Endothelial cell of umbilical vein (primary cell): ENCODE measurements around the gene CD84.
"Not testable (repeated sequence)": the region's sequence is repeated elsewhere in the genome, so short reads cannot be mapped to it uniquely, and the experiment has no call there.

ENCODE experiments used
- CTCF ChIP-seq, 2 donors: IDR thresholded peaks; 1 replicate in 1 of 2; 2 replicates in 1 of 2; pipeline ENCODE4 v1.5.1; 2011; ENCODE audit warnings: low read length in 2 of 2, mild to moderate bottlenecking in 2 of 2, moderate library complexity in 2 of 2, control low read depth in 1 of 2, inconsistent platforms in 1 of 2, low read depth in 1 of 2; ENCODE audit not compliant: insufficient read depth in 1 of 2; ENCODE audit errors: extremely low read depth in 1 of 2
- EZH2 ChIP-seq: IDR thresholded peaks from 2 replicates; pipeline ENCODE4 v1.6.1; 2012; ENCODE audit warnings: borderline replicate concordance, low read depth, mild to moderate bottlenecking, moderate library complexity, low read length, inconsistent platforms; ENCODE audit not compliant: severe bottlenecking
- POLR2AphosphoS5 ChIP-seq: IDR thresholded peaks from 2 replicates; pipeline ENCODE4 v1.6.1; 2012; ENCODE audit warnings: low read depth, mild to moderate bottlenecking, control low read depth, low read length, moderate library complexity; ENCODE audit not compliant: insufficient read depth

GRCh38 chr1:160498301-160499065, 80.8 kb downstream of the CD84 start:
- not testable (repeated sequence) for TF ChIP-seq CTCF (IDR thresholded peaks at IDR 0.05; ENCODE audit: extremely low read depth in 1 of 2, insufficient read depth in 1 of 2, low read depth in 1 of 2, low read length in 2 of 2); POLR2AphosphoS5; EZH2
